ENCODE results near the gene DCAF17.
"Not testable (repeated sequence)": the region's sequence is repeated elsewhere in the genome, so short reads cannot be mapped to it uniquely, and the experiment has no call there.

DCAF17 gene

DNA sequence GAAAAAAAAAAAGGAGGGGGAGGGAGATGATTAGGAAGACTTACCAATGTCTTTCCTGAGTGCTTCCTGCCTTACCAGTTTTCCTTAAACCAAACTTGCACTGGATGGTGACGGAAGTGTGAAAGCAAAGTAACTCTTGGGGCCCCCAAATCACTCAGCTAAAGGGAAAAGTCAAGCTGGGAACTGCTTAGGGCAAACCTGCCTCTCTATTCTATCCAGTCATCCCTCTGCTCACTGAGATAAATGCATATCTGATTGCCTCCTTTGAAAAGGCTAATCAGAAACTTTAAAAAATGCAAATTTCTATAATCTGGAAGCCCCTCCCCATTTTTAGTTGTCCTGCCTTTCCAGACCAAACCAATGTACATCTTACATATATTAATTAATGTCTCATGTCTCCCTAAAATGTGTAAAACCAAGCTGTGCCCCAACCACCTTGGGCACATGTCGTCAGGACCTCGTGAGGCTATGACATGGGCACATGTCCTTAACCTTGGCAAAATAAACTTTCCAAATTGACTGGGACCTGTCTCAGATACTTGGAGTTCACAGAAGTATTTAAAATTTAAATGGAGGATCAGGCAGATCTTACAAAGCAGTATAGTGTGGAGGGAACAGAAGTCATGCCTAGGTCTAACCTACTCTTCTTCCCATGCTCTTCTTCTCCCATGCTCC is 81.0 kb downstream of the DCAF17 start:
- DNase-seq (ENCODE audit: low spot score), result no peak

DNA sequence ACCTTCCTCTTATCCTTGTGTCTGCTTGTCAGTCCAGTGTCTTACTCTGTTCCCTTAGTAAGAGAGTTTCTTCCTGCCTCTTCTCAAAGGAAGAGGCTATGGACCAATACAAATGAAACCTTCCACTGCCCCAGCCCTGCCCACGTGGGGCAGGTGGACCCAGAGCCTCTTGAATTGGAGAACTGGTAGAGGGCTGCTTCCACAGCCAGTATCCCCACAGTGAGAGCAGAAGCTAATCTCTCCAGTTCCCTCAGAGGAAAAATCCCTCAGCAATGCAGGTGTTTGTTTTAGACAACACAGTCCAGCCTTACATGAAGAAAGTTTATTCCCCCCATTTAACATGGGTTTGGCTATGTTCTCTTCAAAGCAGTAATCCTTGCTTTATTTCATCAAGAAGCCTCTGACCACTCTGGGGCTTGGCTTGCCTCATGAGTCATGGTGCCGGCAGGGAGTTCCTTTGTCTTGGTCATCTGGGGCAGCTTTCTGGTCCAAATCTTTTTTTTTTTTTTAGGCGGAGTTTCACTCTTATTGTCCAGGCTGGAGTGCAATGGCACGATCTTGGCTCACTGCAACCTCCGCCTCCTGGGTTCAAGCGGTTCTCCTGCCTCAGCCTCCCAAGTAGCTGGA is 81.8 kb downstream of the DCAF17 start:
- no peak for DNase-seq (ENCODE audit: low spot score)

DNA sequence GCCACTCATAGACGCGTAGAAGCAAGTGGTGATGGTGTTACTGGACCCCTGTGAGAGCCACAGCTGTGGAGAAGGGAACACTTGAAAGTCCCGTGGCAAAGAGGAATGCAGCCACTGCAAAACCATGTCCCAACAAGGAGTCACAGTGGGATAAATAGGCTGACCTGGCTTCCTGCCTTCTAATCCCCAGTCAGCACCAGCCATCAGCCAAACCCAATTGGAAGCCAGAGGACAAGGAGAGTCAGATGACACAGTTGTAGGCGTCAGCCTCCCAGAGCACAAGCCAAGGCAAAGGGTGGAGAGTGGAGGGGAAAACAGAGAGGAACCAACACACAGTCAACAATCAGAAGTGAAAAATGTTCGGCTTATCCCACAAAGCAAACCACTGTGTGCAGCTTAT is 82.8 kb downstream of the DCAF17 start:
- no peak for DNase-seq (ENCODE audit: low spot score)

DNA sequence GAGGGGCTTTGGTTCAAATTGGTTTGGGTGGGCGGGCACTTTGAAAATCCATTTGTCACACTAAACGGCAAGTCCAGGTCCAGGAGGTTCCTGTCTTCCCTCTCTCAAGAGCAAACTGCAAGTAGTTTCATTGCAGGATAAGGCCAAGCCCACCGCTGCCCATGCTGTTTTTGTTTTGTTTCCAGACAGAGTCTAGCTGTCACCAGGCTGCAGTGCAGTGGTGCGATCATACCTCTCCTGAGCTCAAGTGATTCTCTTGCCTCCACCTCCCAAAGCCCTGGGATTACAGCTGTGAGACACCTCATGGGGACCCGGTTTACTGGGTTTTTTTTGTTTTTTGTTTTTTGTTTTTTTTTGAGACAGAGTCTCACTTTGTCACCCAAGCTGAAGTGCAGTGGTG is 86.4 kb downstream of the DCAF17 start:
- DNase-seq (ENCODE audit: low spot score), result no peak

DNA sequence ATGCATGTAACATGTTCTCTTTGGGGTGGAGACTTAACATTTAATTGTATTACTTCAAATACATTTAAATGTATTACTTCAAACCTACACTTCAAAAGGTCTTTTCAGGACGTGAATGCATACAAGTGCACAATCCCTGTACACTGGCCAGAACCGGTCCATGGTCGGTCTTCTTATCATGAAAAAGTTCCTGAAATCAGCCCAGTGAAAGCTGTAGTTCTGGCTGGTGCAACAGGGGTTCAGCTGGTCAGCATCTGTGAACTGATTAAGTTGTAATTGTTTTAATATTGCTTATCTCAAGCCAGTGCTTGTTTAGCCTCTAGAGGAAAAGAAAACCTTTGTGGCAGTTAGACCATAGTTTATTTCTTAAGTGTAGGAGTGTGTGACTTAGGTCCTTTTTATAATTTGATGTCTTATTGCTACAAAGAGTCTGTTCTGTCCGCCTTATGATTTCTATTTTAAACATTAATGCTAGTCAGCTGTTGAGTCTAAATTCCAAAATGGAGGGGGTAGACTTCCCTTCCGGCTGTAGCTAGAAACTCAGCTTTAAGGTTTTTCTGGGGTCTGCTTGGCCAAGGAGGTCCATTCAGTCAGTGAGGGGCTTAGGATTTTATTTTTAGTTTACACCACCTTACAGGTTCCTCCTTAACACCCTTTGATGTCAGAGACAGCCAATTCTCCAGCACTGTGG is 87.5 kb downstream of the DCAF17 start:
- DNase-seq (ENCODE audit: low spot score), result no peak

DNA sequence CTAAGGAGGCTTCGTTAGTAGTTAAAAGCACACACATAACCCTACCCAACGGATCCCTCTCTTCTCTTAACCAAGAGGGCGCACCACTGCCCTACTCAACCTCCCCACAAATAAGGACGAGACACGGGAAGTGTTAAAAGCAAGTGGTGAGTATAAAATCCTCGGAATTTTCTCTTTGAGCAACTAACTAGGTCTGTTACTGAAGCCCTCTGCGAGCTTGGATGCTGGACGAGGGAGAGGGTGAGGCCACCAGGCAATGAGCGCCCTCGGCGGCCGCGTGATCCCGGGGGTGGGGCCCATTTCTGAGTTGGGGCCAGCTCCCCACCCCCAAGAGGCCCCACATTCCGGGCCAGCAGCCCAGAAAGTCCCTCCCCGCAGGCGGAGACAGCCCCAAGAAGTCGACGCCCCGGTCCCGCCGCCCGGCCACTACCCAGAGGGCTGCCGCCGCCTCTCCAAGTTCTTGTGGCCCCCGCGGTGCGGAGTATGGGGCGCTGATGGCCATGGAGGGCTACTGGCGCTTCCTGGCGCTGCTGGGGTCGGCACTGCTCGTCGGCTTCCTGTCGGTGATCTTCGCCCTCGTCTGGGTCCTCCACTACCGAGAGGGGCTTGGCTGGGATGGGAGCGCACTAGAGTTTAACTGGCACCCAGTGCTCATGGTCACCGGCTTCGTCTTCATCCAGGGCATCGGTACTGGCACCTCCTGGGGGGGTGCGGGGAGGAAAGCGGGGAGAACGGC is 88.2 kb downstream of the DCAF17 start, which contains the start of gene CYBRD1:
Gene CYBRD1 (plus strand): TSS at position 423 of the 736 bp plus-strand sequence. CDS start 72 bp downstream, at position 495.
- DNase-seq (ENCODE audit: low spot score), result peak; percentile 52

DNA sequence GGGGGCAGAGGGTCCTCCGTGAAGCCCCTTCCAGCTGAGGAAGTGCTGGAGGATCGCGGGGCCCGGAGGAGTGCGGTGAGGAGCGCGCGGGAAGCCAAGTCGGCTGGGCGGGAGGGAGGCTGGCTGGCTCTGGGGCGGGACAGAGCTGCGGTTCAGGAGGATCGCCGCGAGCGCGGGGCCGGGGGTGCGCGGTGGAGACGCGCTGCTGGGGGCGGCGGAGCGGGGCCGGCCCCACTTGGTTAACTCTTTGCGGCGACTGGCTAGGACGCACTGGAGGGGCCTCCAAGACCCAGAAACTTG is 88.7 kb downstream of the DCAF17 start:
- DNase-seq (ENCODE audit: low spot score), result no peak

DNA sequence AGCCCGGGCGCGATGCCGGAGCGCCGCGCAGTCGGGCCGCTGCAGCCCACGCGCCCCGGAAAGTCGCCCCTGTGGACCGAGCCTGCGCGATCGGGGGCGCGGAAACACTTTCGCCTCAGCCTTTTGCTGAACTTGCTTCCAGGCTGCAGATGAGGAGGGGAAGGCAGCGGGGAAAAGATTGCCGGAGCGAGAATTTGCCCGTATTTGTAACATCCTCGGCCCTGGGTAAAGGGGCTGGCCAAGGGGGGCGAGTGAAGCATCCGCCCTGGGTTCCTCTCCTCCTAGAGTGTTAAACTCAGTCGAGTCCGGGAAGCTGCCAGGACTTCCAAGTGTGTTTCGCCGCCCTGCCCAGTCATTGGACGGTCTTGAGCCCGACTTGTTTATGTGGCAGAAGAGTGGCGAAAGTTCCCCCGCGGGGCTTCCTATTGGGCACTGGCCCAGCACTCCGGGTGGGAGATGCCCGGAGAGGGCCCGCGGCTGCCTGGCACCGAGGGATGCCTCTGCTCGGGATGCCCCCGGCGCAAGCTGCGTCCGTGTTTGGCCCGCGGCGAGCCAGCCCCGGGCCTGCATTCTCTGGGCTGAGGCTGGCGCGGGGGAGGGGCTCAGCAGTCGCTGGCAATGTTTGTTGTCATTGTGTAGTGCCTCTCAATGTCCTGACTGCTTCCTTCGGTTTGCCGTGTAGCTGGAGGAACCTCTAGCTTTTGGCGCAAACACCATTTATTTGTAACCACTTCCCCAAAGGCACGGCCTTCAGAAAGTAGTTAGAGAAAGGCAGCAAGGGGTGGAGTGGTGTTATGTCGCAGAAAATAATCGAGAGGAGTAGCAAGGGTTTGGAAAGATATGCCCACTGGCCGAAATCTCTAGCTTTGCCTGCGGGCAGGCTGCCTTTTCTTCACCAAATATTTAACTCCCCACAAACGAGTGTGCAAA is 89.3 kb downstream of the DCAF17 start:
- DNase-seq (ENCODE audit: low spot score), result peak; percentile 65

DNA sequence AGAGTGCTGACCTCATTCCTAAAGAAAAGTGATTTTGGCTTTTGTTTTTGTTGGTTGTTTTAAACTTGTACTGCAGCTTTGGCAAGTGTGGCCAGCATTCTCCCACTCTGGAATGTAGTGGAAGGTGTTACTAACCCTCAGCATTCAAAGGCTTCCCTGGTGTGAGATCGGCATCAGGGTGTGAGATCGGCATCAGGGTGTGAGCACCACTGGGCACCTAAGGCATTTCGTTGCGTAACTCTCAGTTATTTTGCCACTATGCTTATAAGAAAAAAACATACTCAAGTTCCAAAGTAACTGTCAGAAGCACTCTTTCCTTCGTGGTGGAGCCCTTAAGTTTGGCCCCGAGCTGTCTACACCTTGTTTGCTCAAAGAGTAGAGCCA is 90.0 kb downstream of the DCAF17 start:
- DNase-seq (ENCODE audit: low spot score), result peak; percentile 10

DNA sequence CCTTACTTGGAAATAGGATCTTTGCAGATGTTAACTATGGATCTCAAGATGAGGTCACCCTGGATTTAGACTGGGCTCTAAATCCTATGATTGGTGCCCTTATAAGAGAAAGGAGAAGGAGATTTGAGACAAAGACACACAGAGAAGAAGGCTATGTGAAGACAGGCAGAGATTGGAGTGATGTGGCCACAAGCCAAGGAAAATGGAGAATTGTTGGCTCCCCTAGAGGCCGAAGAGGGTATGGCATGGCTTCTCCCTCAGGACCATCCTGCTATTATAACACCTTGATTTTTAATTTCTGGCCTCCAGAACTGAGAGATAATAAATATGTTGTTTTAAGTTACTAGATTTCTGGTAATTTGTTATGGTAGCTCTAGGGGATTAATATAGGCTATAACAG is 95.9 kb downstream of the DCAF17 start:
- DNase-seq (ENCODE audit: low spot score), result no peak

DNA sequence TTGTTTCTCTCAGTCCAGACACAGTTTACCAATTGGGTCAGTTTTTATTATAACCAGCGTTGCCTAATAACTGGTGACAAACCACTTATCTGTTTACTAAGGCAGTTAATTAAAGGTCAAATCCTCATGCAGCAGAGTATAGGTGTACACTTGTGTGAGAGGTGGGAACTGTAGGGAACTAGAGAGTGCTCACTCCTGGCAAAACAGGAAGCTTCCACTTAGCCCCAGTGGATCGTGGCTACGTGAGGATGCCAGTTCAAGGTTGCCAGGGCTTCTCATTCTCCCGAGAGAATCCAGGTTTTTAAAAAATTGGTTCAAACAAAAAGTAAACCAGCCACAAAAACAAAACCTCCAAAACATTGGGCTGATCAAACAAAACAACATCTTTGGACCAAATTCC is 96.4 kb downstream of the DCAF17 start:
- DNase-seq (ENCODE audit: low spot score), result no peak

DNA sequence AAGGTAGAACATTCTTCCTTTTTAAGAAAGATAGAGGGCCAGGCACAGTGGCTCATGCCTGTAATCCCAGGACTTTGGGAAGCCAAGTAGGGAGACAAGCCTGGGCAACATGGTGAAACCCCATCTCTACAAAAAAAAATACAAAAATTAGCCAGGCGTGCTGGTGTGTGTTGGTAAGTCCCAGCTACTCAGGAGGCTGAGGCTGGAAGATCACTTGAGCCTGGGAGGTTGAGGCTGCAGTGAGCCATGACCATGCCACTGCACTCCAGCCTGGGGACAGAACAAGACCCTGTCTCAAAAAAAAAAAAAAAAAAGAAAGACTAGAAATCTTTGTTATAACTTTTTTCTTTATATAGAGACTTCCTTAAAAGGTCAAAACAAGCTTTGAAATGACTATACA is 96.8 kb downstream of the DCAF17 start:
- not testable (repeated sequence) for DNase-seq (ENCODE audit: low spot score)

DNA sequence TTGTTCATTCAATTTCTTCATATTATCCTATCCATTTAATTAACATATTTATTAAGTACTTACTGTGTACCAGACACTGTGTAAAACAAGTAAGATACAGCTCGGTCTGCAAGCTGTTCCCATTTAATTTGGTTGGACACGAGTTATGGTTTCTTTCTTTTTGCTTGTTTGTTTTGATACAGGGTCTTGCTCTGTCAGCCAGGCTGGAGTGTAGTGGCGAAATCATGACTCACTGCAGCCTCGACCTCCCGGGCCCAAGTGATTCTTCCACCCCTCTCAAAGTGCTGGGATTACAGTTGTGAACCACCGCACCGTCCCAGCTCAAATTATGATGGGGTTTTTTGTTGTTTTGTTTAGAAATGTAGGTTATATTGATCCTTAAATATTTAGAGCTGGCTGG is 97.3 kb downstream of the DCAF17 start:
- DNase-seq (ENCODE audit: low spot score), result no peak

DNA sequence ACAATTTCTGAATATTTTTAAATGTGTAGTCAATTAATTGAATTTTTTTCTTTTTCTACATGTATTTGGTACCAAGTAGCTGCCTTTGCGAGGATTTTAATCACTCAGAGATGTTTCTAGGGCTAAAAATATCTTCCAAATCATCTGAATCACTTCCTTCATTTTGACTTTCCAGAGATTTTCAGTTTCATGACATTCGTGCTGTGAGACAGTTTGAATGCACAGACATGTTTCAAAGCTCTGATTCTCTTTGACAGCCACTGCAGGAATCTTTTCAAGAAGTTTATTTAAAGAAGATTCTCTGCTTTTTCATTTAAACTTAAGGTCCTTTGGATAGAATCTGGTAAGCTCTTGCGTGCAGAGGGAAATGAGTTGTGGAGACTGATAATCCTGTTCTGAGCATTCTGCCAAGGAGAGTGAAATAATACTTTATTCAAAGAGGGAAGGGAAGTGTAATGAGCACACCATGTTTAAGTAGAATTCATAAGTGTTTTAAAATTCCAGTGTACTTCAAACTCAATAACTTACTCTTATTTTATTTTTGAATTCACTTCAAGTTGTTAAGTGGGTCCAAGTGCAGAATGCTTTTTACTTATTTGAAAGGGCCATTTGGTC is 97.9 kb downstream of the DCAF17 start:
- no peak for DNase-seq (ENCODE audit: low spot score)

DNA sequence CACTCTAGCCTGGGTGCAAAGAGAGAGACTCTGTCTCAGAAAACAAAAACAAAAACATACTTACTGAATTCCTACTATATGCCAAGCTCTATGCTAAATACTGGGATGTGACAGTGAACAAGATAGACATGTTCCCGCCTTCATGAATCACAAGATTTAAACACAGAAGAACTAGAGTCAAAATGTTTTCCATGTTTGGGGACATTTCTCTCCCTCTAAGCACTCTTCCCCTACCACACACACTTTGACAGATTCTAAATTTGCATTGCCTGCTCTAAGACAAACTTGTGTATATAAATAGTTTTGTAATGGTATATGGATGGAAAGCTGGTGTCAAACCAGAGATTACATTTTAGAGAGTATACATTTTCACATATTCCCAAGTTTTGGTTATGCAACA is 99.3 kb downstream of the DCAF17 start:
- no peak for DNase-seq (ENCODE audit: low spot score)
